H9 (cell line): Measurements from ENCODE around the gene VPS51. TPM values are rescaled to one million over a fixed set of nuclear protein-coding genes. Genes with fewer than 3 reads are reported as not detected.

Experiments used
- DNase-seq: peaks from one replicate; pipeline ENCODE4 v3.0.0-alpha.2; 2017
- H2AFZ ChIP-seq: one replicate; pipeline ENCODE4 v1.6.1; 2013; ENCODE audit warnings: mild to moderate bottlenecking, low read length, control low read depth, moderate library complexity
- H2AK5ac ChIP-seq: 2 replicates; pipeline ENCODE4 v1.6.1; 2013; ENCODE audit warnings: low read length, control low read depth, mixed read lengths; ENCODE audit not compliant: insufficient read length
- H2BK120ac ChIP-seq: one replicate; pipeline ENCODE4 v1.6.1; 2013; ENCODE audit warnings: low read depth, mild to moderate bottlenecking, low read length, control low read depth, inconsistent platforms; ENCODE audit not compliant: poor library complexity, severe bottlenecking
- H2BK12ac ChIP-seq: 2 replicates; pipeline ENCODE4 v1.6.1; 2013; ENCODE audit warnings: low read length, control low read depth, mixed read lengths, low read depth; ENCODE audit not compliant: insufficient read length
- H2BK15ac ChIP-seq: 2 replicates; pipeline ENCODE4 v1.6.1; 2013; ENCODE audit warnings: low read depth, low read length, control low read depth
- H2BK20ac ChIP-seq: one replicate; pipeline ENCODE4 v1.6.1; 2013; ENCODE audit warnings: low read depth, mild to moderate bottlenecking, low read length, control low read depth, inconsistent platforms; ENCODE audit not compliant: poor library complexity, severe bottlenecking
- H2BK5ac ChIP-seq: 2 replicates; pipeline ENCODE4 v1.6.1; 2013; ENCODE audit warnings: low read length, control low read depth, mixed read lengths; ENCODE audit not compliant: insufficient read length
- H3K14ac ChIP-seq: 2 replicates; pipeline ENCODE4 v1.6.1; 2013; ENCODE audit warnings: low read length, control low read depth; ENCODE audit not compliant: insufficient read depth
- H3K18ac ChIP-seq: 2 replicates; pipeline ENCODE4 v1.6.1; 2013; ENCODE audit warnings: low read depth, mild to moderate bottlenecking, mixed read lengths, low read length, control low read depth; ENCODE audit not compliant: insufficient read length
- H3K23ac ChIP-seq: 2 replicates; pipeline ENCODE4 v1.6.1; 2013; ENCODE audit warnings: low read length, control low read depth, mixed read lengths, low read depth; ENCODE audit not compliant: insufficient read length
- H3K23me2 ChIP-seq: 2 replicates; pipeline ENCODE4 v1.6.1; 2013; ENCODE audit warnings: low read depth, mild to moderate bottlenecking, mixed read lengths, low read length, control low read depth; ENCODE audit not compliant: insufficient read length, poor library complexity, severe bottlenecking
- H3K27ac ChIP-seq: 2 replicates; pipeline ENCODE4 v1.5.1; 2013; ENCODE audit warnings: low read length, control low read depth, mixed read lengths, low read depth; ENCODE audit not compliant: insufficient read length
- H3K27me3 ChIP-seq: 2 replicates; pipeline ENCODE4 v1.6.1; 2013; ENCODE audit warnings: low read length, control low read depth, inconsistent platforms; ENCODE audit not compliant: insufficient read depth
- H3K4ac ChIP-seq: 2 replicates; pipeline ENCODE4 v1.6.1; 2013; ENCODE audit warnings: low read depth, mild to moderate bottlenecking, control low read depth, inconsistent platforms, low read length, moderate library complexity
- H3K4me1 ChIP-seq: 2 replicates; pipeline ENCODE4 v1.6.1; 2013; ENCODE audit warnings: low read length, control low read depth, inconsistent platforms; ENCODE audit not compliant: insufficient read depth
- H3K4me2 ChIP-seq: 2 replicates; pipeline ENCODE4 v1.6.1; 2013; ENCODE audit warnings: low read length, control low read depth, mixed read lengths; ENCODE audit not compliant: insufficient read length, insufficient read depth
- H3K56ac ChIP-seq: 2 replicates; pipeline ENCODE4 v1.6.1; 2013; ENCODE audit warnings: low read depth, mild to moderate bottlenecking, mixed read lengths, low read length, control low read depth; ENCODE audit not compliant: insufficient read length
- H3K79me1 ChIP-seq: 2 replicates; pipeline ENCODE4 v1.6.1; 2013; ENCODE audit warnings: low read depth, mild to moderate bottlenecking, moderate library complexity, low read length, control low read depth, inconsistent platforms; ENCODE audit not compliant: insufficient read depth, poor library complexity, severe bottlenecking
- H3K79me2 ChIP-seq: 2 replicates; pipeline ENCODE4 v1.6.1; 2013; ENCODE audit warnings: low read length, control low read depth, inconsistent platforms; ENCODE audit not compliant: insufficient read depth
- H3K9ac ChIP-seq: 2 replicates; pipeline ENCODE4 v1.6.1; 2013; ENCODE audit warnings: low read length, control low read depth, mixed read lengths; ENCODE audit not compliant: insufficient read length; ENCODE audit errors: extremely low read depth
- H3K9me3 ChIP-seq: one replicate; pipeline ENCODE4 v1.6.1; 2013; ENCODE audit warnings: low read depth, low read length, inconsistent platforms; ENCODE audit not compliant: control insufficient read depth
- H3T11ph ChIP-seq: one replicate; pipeline ENCODE4 v1.6.1; 2013; ENCODE audit warnings: mild to moderate bottlenecking, low read length, control low read depth, inconsistent platforms
- H4K20me1 ChIP-seq: one replicate; pipeline ENCODE4 v1.6.1; 2013; ENCODE audit not compliant: control insufficient read depth, insufficient read length, insufficient read depth
- H4K5ac ChIP-seq: 2 replicates; pipeline ENCODE4 v1.6.1; 2013; ENCODE audit warnings: low read depth, mild to moderate bottlenecking, mixed read lengths, low read length, control low read depth; ENCODE audit not compliant: insufficient read length
- H4K8ac ChIP-seq: replicated peaks from 2 replicates; pipeline ENCODE4 v1.6.1; 2013; ENCODE audit warnings: low read length, control low read depth, mixed read lengths, low read depth; ENCODE audit not compliant: insufficient read length
- H4K91ac ChIP-seq: 2 replicates; pipeline ENCODE4 v1.6.1; 2013; ENCODE audit warnings: low read depth, mild to moderate bottlenecking, moderate library complexity, mixed read lengths, low read length, control low read depth; ENCODE audit not compliant: insufficient read length
- H3K27ac Mint-ChIP-seq, 3 experiments: 2 replicates in 2 of 3; 3 replicates in 1 of 3; pipeline ENCODE4 v1.8.0; 2020 to 2021; ENCODE audit warnings: mixed read lengths in 3 of 3, mild to moderate bottlenecking in 1 of 3, moderate library complexity in 1 of 3
- H3K27me3 Mint-ChIP-seq: 2 replicates; pipeline ENCODE4 v1.8.0; 2021; ENCODE audit warnings: low read depth, mild to moderate bottlenecking, moderate library complexity, mixed read lengths
- H3K36me3 Mint-ChIP-seq, 3 experiments: 2 replicates in 2 of 3; 3 replicates in 1 of 3; pipeline ENCODE4 v1.8.0; 2020 to 2021; ENCODE audit warnings: low read depth in 3 of 3, mixed read lengths in 3 of 3; ENCODE audit not compliant: insufficient read depth in 1 of 3
- H3K4me1 Mint-ChIP-seq, 2 experiments: 2 replicates each; pipeline ENCODE4 v1.8.0; 2020; ENCODE audit warnings: mixed read lengths in 2 of 2
- H3K4me3 Mint-ChIP-seq, 2 experiments: 2 replicates in 1 of 2; 3 replicates in 1 of 2; pipeline ENCODE4 v1.8.0; 2020 to 2021; ENCODE audit warnings: mild to moderate bottlenecking in 2 of 2, mixed read lengths in 2 of 2, moderate library complexity in 1 of 2
- H3K9me3 Mint-ChIP-seq, 2 experiments: 2 replicates in 1 of 2; 3 replicates in 1 of 2; pipeline ENCODE4 v1.8.0; 2020; ENCODE audit warnings: mild to moderate bottlenecking in 2 of 2, mixed read lengths in 2 of 2, moderate library complexity in 1 of 2
- CTCF ChIP-seq: fragments of 200-600 bp; sonication (generic); conservative IDR thresholded peaks from 3 replicates; pipeline ENCODE4 v1.8.0; 2021; ENCODE audit warnings: antibody characterized with exemption, mild to moderate bottlenecking
- WGBS: extraction: QIAGEN DNeasy Blood & Tissue Kit; methylation state at CpG from one replicate; pipeline ENCODE4 v1.1.7; 2013; ENCODE audit warnings: missing lambda C conversion rate, low lambda C conversion rate, mixed read lengths; ENCODE audit not compliant: insufficient read length; ENCODE audit errors: extremely low coverage; 5-methylcytosine and 5-hydroxymethylcytosine counted together
- total RNA-seq: library from RNA; stranded (reverse); gene quantifications from 2 replicates; pipeline ENCODE4 v1.2.1, GENCODE V29; 2021

VPS51 gene
- total RNA-seq, 1 experiment from 2014 or later, result 94.7 TPM

GRCh38 chr11:65134240-65134951 lies 38.4 kb downstream of the VPS51 start, which contains the start of gene SYVN1:
Gene SYVN1, minus strand, starts transcription at chr11:65134519. Its CDS starts 918 bp downstream, at chr11:65133601.
- Histone ChIP-seq H3K4me1 (no peaks in the 10 kb centered on the region), H2BK20ac (no peak within 1 kb of the TSS), H3K9me3 (no peaks in the 10 kb centered on the region), H2AFZ (no peak within 1 kb of the TSS), H2BK5ac (peak within 1 kb of the TSS; percentile 77), H3K56ac (peak within 1 kb of the TSS; percentile 28), H4K5ac (peak within 1 kb of the TSS; percentile 74), H3K23ac (no peak within 1 kb of the TSS), H2AK5ac (no peak within 1 kb of the TSS), H3K23me2 (peaks cover 14% of the 10 kb centered on the region), H2BK15ac (no peak within 1 kb of the TSS), H2BK12ac (peak within 1 kb of the TSS; percentile 58), H4K20me1 (no peaks in the 10 kb centered on the region), H4K91ac (no peak within 1 kb of the TSS), H3K18ac (peak within 1 kb of the TSS; percentile 98), H4K8ac (peak within 1 kb of the TSS; percentile 62), H3K27me3 (no peaks in the 10 kb centered on the region), H3K4ac (no peak within 1 kb of the TSS), H3T11ph (no peak within 1 kb of the TSS), H3K27ac (peak within 1 kb of the TSS; percentile 71), H3K9ac (peak within 1 kb of the TSS; percentile 96), H3K14ac (peak within 1 kb of the TSS; percentile 94), H3K79me1 (no peaks in the 10 kb centered on the region), H2BK120ac (no peak within 1 kb of the TSS), H3K79me2 (no peaks in the 10 kb centered on the region), H3K4me2 (peak within 1 kb of the TSS; percentile 58)
- H3K4me3 Mint-ChIP-seq, result peak within 1 kb of the TSS; percentile 93 to 95
- H3K27ac Mint-ChIP-seq, result peak within 1 kb of the TSS; percentile 100
- peaks cover 2% of the 10 kb centered on the region; the same call in 1 of the 2 replicates for H3K27me3 Mint-ChIP-seq
- no CpG with 5 or more reads among the region's 60 CpGs for WGBS
- peaks cover 5 to 31% (median 26%) of the 10 kb centered on the region in 3 experiments; a peak in 6 of 7 replicates for H3K36me3 Mint-ChIP-seq
- H3K4me1 Mint-ChIP-seq, result peaks cover 19 to 23% of the 10 kb centered on the region in 2 experiments
- no peaks in the 10 kb centered on the region; a peak in 1 of 5 replicates for H3K9me3 Mint-ChIP-seq
- no peak for TF ChIP-seq CTCF
- peak; percentile 83 for DNase-seq
